PFSK-1 (cell line): ENCODE data around the gene MAGEB17.

Experiments used
- FOXP2 ChIP-seq: optimal IDR thresholded peaks from 2 replicates; pipeline ENCODE3; 2011; ENCODE audit warnings: borderline replicate concordance, control low read depth, inconsistent platforms; ENCODE audit not compliant: insufficient read depth; ENCODE audit errors: extremely low read length, extremely low read depth
- POLR2AphosphoS5 ChIP-seq: IDR thresholded peaks from 2 replicates; pipeline ENCODE4 v1.6.1; 2012; ENCODE audit warnings: low read depth, mild to moderate bottlenecking, control low read depth, low read length, moderate library complexity
- REST ChIP-seq, 2 experiments: IDR thresholded peaks; 2 replicates each; pipeline versions ENCODE4 v1.6.1 to v1.8.0; 2011 to 2012; ENCODE audit warnings: low read depth in 2 of 2, low read length in 2 of 2, control low read depth in 1 of 2, inconsistent platforms in 1 of 2, mild to moderate bottlenecking in 1 of 2, moderate library complexity in 1 of 2; ENCODE audit not compliant: insufficient read depth in 1 of 2
- SIN3A ChIP-seq: IDR thresholded peaks from 2 replicates; pipeline ENCODE4 v1.6.1; 2012; ENCODE audit warnings: mild to moderate bottlenecking, low read length, moderate library complexity, borderline replicate concordance; ENCODE audit not compliant: insufficient read depth
- TAF1 ChIP-seq: IDR thresholded peaks from 2 replicates; pipeline ENCODE4 v1.6.1; 2012; ENCODE audit warnings: low read length, control low read depth, borderline replicate concordance; ENCODE audit not compliant: insufficient read depth

Gene MAGEB17

GRCh38 chrX:16171944-16172343 is 4.7 kb downstream of the MAGEB17 start:
- TF ChIP-seq POLR2AphosphoS5 (no peak), SIN3A (no peak), FOXP2 (no peak), TAF1 (no peak), REST (IDR thresholded peaks at IDR 0.05; ENCODE audit: insufficient read depth in 1 of 2, low read depth in 2 of 2, low read length in 2 of 2) (no peak)

GRCh38 chrX:16172391-16172790 is 5.1 kb downstream of the MAGEB17 start:
- TF ChIP-seq FOXP2 (no peak), SIN3A (no peak), POLR2AphosphoS5 (no peak), TAF1 (no peak), REST (IDR thresholded peaks at IDR 0.05; ENCODE audit: insufficient read depth in 1 of 2, low read depth in 2 of 2, low read length in 2 of 2) (no peak)

- TF ChIP-seq TAF1: no peak
- TF ChIP-seq REST (IDR thresholded peaks at IDR 0.05; ENCODE audit: insufficient read depth in 1 of 2, low read depth in 2 of 2, low read length in 2 of 2): no peak
- no peak for TF ChIP-seq FOXP2
- no peak for TF ChIP-seq SIN3A
- no peak for TF ChIP-seq POLR2AphosphoS5
These were observed 8.2 kb downstream of the MAGEB17 start for GRCh38 chrX:16175329-16176061.

GRCh38 chrX:16177260-16177659 is 10.0 kb downstream of the MAGEB17 start:
- no peak for TF ChIP-seq REST (IDR thresholded peaks at IDR 0.05; ENCODE audit: insufficient read depth in 1 of 2, low read depth in 2 of 2, low read length in 2 of 2)
- no peak for TF ChIP-seq SIN3A
- no peak for TF ChIP-seq POLR2AphosphoS5
- TF ChIP-seq FOXP2: no peak
- no peak for TF ChIP-seq TAF1

GRCh38 chrX:16185725-16186136 is 18.4 kb downstream of the MAGEB17 start:
- TF ChIP-seq FOXP2: no peak
